Stimulated activated CD4-positive, alpha-beta T cell treated with anti-CD3 and anti-CD28 coated beads, Interleukin-1b, Interleukin-23, amount 100 ng/mL, for 4 hours (primary cell): ENCODE data around the gene SKA2.
"Not testable (repeated sequence)": the region's sequence is repeated elsewhere in the genome, so short reads cannot be mapped to it uniquely, and the experiment has no call there.

Source experiments
- DNase-seq, 2 donors: peaks; one replicate each; pipeline ENCODE4 v3.0.0-alpha.2; 2020; ENCODE audit warnings: low read depth in 2 of 2

SKA2 gene

GRCh38 chr17:59151591-59151990 lies 3.4 kb downstream of the SKA2 start:
- DNase-seq, result no peak

GRCh38 chr17:59151006-59151405 lies 4.0 kb downstream of the SKA2 start:
- no peak for DNase-seq

- DNase-seq, result no peak
Observed at GRCh38 chr17:59149841-59150511, 5.0 kb downstream of the SKA2 start.

DNA sequence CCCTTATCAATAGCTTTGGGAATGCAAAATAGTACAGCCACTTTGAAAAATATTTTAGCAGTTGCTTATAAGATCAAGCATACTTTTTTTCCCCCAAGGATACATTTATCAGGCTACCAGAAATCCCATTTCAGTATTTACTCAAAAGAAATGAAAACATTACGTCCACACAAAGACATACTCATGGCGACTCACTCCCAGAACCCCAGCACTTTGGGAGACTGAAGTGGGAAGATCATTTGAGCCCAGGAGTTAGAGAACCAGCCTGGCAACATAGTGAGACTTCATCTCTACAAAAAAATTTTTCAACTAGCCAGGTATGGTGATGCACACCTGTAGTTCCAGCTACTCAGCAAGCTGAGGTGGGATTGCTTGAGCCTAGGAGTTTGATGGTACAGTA lies 5.9 kb downstream of the SKA2 start:
- no peak for DNase-seq

DNA sequence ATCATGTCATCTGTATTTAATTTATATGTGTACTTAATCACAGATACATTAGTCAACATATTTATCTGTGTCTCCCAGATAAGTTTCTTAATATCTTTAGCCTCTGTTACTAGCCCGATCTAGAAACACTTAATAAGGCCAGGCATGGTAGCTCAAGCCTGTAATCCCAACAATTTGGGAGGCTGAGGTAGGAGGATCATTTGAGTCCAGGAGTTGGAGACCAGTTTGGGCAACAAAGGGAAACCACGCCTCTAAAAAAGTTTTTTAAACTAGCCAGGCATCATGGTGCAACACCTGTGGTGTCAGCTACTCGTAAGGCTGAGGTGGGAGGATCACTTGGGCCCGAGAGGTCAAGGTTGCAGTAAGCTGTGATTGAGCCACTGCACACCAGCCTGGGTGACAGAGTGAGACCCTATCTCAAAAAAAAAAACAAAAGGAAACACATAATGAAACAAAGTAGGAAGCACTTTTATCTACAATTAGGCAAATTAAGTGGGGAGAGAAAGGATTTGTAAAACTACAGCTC lies 9.4 kb downstream of the SKA2 start:
- no peak for DNase-seq

DNA sequence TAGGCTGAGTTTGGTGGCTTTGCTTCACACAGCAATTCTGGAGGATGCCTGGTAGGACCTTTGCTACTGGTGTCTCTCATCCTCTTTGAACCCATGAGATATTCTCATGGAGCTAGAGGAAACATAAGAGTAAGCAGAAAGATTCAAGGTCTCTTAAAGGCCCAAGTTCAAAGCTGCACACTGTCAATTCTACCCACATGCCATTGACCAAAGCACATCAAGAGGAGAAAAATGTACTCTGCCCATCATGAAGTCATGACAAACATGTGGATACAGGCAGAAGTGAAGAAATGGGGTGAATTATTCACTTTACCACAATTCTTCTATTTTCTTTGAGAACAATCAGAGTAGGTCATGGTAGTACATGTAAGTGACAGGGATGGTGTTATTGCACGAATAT lies 13.1 kb downstream of the SKA2 start:
- no peak for DNase-seq

GRCh38 chr17:59139939-59140338 lies 15.0 kb downstream of the SKA2 start:
- DNase-seq, result no peak

- not testable (repeated sequence) for DNase-seq
Observed at GRCh38 chr17:59138339-59138738, 16.6 kb downstream of the SKA2 start.

DNA sequence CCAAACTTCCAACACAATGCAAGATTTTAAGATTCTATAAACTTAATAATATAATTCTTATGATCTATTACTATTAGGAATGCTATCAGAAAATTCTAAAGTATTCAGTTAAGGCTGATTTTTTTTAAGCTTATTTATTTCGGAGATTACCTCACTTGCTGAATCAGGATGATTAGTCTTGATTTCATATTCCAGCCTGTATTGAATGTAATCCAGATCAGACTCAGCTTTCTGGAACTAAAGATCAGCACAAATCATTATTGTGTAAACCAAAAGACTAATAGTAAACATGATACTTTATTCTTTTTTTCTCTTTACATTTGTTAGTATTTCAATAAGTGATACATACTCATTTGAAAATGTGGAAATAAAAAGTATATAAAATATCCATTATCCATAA lies 23.9 kb downstream of the SKA2 start:
- no peak for DNase-seq

- no peak for DNase-seq
Observed at GRCh38 chr17:59129814-59130213, 25.2 kb downstream of the SKA2 start.

- no peak for DNase-seq
Observed at GRCh38 chr17:59126809-59127417, 28.1 kb downstream of the SKA2 start.

DNA sequence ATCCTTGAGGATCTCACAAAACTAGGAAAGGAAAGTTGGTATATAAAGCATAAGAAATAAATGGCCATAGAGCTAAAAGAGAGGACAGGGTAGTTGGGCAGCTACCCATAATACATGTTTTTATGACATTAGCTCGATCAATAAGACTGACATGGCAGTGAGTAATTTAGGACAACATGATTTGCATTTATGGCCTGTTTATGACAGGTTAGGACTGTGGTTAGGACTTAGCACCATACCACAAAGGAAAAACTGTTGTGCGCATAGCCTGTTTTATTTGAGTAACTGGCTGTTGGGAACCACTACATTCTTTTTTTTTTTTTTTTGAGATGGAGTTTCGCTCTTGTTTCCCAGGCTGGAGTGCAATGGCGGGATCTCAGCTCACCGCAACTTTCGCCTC lies 30.3 kb downstream of the SKA2 start:
- no peak for DNase-seq

DNA sequence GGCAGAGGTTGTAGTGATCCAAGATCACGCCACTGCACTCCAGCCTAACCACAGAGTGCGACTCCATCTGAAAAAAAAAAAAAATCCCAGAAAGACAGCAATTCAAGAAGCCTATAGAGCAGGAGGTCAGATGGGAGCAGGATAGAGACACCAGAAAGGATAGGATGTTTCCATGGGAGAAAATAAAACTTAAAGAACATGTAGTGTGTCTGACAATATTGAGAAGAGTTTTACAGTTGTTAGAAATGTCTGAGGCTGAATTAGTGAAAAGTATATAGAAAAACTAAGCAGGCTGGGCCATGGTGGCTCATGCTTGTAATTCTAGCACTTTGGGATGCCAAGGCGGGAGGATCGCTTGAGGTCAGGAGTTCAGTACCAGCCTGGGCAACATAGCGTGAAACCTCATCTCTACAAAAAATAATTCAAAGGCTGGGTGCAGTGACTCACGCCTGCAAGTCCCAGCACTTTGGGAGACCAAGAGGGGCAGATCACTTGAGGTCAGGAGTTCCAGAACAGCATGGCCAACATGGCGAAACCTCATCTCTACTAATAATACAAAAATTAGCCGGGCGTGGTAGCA lies 33.0 kb downstream of the SKA2 start:
- no peak for DNase-seq

DNA sequence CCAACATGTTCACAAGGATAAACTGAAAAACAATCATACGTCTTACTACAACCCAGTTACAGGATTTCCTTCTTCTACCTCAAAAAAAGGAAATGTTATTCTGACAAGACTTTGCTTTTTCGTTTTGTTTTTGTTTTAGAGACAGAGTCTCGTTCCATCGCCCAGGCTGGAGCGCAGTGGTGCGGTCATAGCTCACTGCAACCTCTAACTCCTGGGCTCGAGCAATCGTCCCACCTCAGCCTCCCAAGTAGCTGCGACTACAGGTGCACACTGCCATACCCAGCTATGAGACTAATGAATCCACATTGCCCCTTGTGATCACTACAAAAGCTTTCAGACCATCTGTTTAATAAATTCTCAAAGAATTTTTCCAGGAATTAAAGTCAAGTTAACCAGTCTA lies 39.5 kb downstream of the SKA2 start:
- DNase-seq, result no peak

DNA sequence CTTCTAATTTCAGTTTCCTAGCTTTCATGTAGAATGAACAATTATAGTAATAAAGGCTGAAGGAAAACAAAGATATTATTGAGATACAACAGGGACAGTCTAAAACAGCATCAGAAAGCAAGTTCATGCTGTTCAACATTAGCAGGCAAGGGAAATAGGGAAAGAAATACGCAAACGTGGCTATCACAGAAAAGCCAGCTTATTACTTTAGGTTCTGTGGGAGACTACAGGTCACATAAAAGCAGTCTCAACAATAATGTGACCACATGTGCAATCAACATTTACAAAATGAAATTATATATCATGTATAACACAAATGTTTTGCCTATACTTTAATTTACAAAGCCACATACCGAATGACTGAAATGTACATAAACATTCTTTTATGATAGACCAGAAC lies 43.4 kb downstream of the SKA2 start:
- DNase-seq, result no peak

DNA sequence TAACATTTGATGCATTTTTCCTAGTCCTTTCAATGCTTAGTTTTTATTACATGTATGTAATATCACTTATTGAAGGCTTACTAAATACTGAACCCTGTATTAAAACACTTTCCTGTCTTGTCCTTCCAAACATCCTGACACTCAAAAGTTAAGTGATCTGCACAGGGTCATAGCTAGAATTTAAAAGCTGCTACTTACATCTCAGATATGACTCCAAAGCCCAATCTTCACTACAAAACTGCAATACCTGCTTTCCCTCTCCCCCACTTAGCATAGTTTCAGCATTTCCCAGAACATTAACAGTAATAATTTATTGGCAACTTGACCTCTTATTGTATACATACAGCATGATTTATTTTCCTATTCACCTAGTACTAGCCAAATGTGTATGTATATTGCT lies 44.0 kb downstream of the SKA2 start:
- no peak for DNase-seq

GRCh38 chr17:59108400-59109102 lies 46.4 kb downstream of the SKA2 start:
- no peak for DNase-seq

DNA sequence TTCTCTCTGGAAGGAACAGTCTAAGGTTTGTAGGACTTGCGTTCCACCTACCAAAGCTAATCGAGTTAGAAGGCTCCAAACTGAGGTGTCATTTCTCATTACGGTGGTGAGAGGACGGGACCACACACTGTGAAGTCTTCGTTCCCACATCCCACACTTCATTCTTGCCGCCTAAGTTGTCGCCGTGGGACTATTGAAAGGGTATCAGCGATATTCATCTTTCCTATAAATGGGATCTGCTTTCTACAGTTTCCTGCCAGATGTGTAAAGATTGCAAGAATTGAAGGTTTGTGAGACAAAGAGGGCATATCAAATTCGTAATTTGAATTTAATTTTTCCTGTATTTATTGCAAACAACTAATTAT lies 47.7 kb downstream of the SKA2 start:
- DNase-seq, result no peak

GRCh38 chr17:59106463-59107305 lies 48.3 kb downstream of the SKA2 start, which contains the start of gene TRIM37:
Gene TRIM37, minus strand, starts transcription at chr17:59106880. Its CDS starts 419 bp downstream, at chr17:59106461.
- peak; percentile 96 to 98 for DNase-seq

DNA sequence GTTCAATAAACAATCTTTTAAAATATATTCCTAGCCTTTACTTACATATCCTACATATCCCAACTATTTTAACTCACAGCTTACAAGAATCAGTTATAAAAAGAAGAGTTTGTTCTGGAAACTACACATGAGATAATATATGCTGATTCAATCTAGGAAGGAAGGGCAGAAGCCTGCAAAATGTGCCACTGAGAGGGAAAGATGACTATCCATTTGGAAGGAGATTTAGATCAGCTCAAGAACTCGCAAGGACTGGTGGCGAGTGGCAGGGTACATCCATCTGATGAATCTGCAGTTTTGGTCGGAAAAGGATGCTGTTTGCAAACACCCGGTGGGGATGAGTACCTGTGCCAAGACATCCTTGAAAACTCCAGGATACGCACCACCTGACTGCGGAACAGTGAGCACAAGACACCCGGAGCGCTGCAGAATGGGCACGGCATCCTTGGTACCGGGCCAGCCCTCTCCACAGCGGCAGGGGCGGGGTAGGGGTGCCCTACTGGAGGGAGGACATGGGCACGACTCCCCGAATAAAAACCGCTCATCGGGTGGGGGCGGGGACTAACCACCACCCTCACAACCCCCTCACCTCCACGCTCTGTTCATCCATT lies 49.0 kb downstream of the SKA2 start:
- DNase-seq, result peak; percentile 47 to 57

- no peak for DNase-seq
Observed at GRCh38 chr17:59101178-59101577, 53.8 kb downstream of the SKA2 start.
